K562 (cell line): ENCODE measurements around the gene F12. TPM values are rescaled to one million over a fixed set of nuclear protein-coding genes. Genes with fewer than 3 reads are reported as not detected.

Experiments
- CTBP1 ChIP-seq: fragments of 450-650 bp; IDR thresholded peaks from 2 replicates; pipeline ENCODE4 v1.6.1; 2016; ENCODE audit warnings: borderline replicate concordance
- ETS2 ChIP-seq: IDR thresholded peaks from 2 replicates; pipeline ENCODE4 v1.6.1; 2016; ENCODE audit warnings: borderline replicate concordance, missing genetic modification characterization, mild to moderate bottlenecking, moderate library complexity, missing compliant biosample characterization; ENCODE audit not compliant: poor library complexity, severe bottlenecking
- KDM5B ChIP-seq: fragments of 200-600 bp; sonication (generic); IDR thresholded peaks from 2 replicates; pipeline ENCODE4 v1.6.1; 2012; ENCODE audit warnings: low read depth, mild to moderate bottlenecking, moderate library complexity, low read length, control low read depth, inconsistent platforms; ENCODE audit not compliant: insufficient replicate concordance
- LEF1 ChIP-seq: fragments of 450-650 bp; IDR thresholded peaks from 2 replicates; pipeline ENCODE4 v1.6.1; 2016; ENCODE audit warnings: mild to moderate bottlenecking
- PHB ChIP-seq: fragments of 250-450 bp; sonication (Bioruptor Pico); IDR thresholded peaks from 2 replicates; pipeline ENCODE4 v1.5.0; 2021
- PHF8 ChIP-seq: fragments of 200-600 bp; sonication (generic); IDR thresholded peaks from 2 replicates; pipeline ENCODE4 v1.6.1; 2012; ENCODE audit warnings: mixed run types, mild to moderate bottlenecking, inconsistent platforms, low read length, moderate library complexity, borderline replicate concordance
- PHTF2 ChIP-seq: fragments of 250-450 bp; sonication (Bioruptor Pico); IDR thresholded peaks from 2 replicates; pipeline ENCODE4 v1.5.0; 2021; ENCODE audit warnings: mild to moderate bottlenecking
- RAD21 ChIP-seq, 2 experiments: fragments of 250-450 bp in 1 of 2; fragments of 450-650 bp in 1 of 2; sonication (Bioruptor Pico) in 1 of 2; formaldehyde crosslinking in 1 of 2; IDR thresholded peaks in 1 of 2; conservative IDR thresholded peaks in 1 of 2; 2 replicates each; pipeline versions ENCODE4 v1.4.0 to v1.8.0; 2020 to 2022; ENCODE audit warnings: mild to moderate bottlenecking in 2 of 2, moderate library complexity in 1 of 2
- SUPT5H ChIP-seq: fragments of 450-650 bp; IDR thresholded peaks from 2 replicates; pipeline ENCODE4 v1.6.1; 2016
- ZNF431 ChIP-seq: sonication (generic); formaldehyde crosslinking; IDR thresholded peaks from 2 replicates; pipeline ENCODE4 v1.8.0; 2022; ENCODE audit warnings: mild to moderate bottlenecking, missing genetic modification reagents
- ZNF444 ChIP-seq: fragments of 250-450 bp; sonication (Bioruptor Pico); IDR thresholded peaks from 2 replicates; pipeline ENCODE4 v1.4.0; 2020; ENCODE audit warnings: mild to moderate bottlenecking, moderate library complexity
- polyA plus RNA-seq, 8 experiments: library from polyadenylated mRNA; depleted of rRNA in 4 of 8; stranded (reverse) in 5 of 8; unstranded in 3 of 8; fragments of >200 nt; fragmentation: Nextera tagmentation in 2 of 8; fragmentation: Illumina TruSeq in 1 of 8; extraction: Ambion mirVana in 2 of 8; extraction: Trizol in 1 of 8; gene quantifications; 2 replicates each; pipeline versions ENCODE4 v1.2.1 to v1.2.3, GENCODE V29; 2011 to 2014; ENCODE audit warnings: inconsistent platforms in 1 of 8, missing spikeins in 1 of 8
- total RNA-seq, 7 experiments: library from RNA; depleted of rRNA in 6 of 7; stranded (reverse); fragments of >200 nt in 6 of 7; fragmentation: Illumina TruSeq in 2 of 7; extraction: Trizol in 2 of 7; gene quantifications; 2 replicates each; pipeline versions ENCODE4 v1.2.1 to v1.2.3, GENCODE V29; 2011 to 2021; ENCODE audit warnings: low replicate concordance in 1 of 7
- TF ChIP-seq, protein P1 (sequence below): sonication (generic); formaldehyde crosslinking; IDR thresholded peaks from 2 replicates; pipeline ENCODE4 v1.4.0; 2020; ENCODE audit warnings: mild to moderate bottlenecking, missing genetic modification reagents
- TF ChIP-seq, protein P2 (sequence below): fragments of 250-450 bp; sonication (Bioruptor Pico); IDR thresholded peaks from 2 replicates; pipeline ENCODE4 v1.8.0; 2022; ENCODE audit warnings: moderate library complexity, mild to moderate bottlenecking, inconsistent platforms
- TF ChIP-seq, protein P3 (sequence below): fragments of 200-800 bp; sonication (Bioruptor generic); IDR thresholded peaks from 2 replicates; pipeline ENCODE4 v1.6.1; 2017; ENCODE audit warnings: missing genetic modification characterization, missing compliant biosample characterization
- TF ChIP-seq, protein P4 (sequence below): sonication (generic); formaldehyde crosslinking; IDR thresholded peaks from 2 replicates; pipeline ENCODE4 v1.8.0; 2023; ENCODE audit warnings: mild to moderate bottlenecking, missing genetic modification reagents
- TF ChIP-seq, protein P5 (sequence below): fragments of 200-800 bp; sonication (Bioruptor generic); IDR thresholded peaks from 2 replicates; pipeline ENCODE4 v1.6.1; 2017; ENCODE audit warnings: missing genetic modification characterization, missing compliant biosample characterization
- TF ChIP-seq, protein P6 (sequence below): conservative IDR thresholded peaks from 2 replicates; pipeline ENCODE4 v1.6.1; 2011; ENCODE audit warnings: low read depth, mild to moderate bottlenecking, low read length; ENCODE audit not compliant: control insufficient read depth

F12 gene
- total and polyA plus RNA-seq, 9 of the 15 experiments (the other 6 are each of a cell fraction or from before 2014, with no cell fraction given): 0.59 to 18.3 (median 3.6) TPM

DNA sequence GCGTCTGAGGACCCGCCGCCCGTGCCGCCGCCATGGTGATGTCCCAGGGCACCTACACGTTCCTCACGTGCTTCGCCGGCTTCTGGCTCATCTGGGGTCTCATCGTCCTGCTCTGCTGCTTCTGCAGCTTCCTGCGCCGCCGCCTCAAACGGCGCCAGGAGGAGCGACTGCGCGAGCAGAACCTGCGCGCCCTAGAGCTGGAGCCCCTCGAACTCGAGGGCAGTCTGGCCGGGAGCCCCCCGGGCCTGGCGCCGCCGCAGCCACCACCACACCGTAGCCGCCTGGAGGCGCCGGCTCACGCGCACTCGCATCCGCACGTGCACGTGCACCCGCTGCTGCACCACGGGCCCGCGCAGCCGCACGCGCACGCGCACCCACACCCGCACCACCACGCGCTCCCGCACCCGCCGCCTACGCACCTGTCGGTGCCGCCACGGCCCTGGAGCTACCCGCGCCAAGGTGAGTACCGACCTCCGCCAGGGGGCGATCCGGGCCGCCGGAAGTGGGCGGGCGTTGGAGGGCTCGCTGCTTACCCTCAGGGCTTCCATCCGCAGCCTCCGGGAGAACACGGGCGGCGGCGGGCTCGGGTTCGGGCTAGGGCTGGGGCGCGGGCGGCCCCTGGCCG lies 45.8 kb upstream of the F12 start (continued):
- TF ChIP-seq, protein P1, sequence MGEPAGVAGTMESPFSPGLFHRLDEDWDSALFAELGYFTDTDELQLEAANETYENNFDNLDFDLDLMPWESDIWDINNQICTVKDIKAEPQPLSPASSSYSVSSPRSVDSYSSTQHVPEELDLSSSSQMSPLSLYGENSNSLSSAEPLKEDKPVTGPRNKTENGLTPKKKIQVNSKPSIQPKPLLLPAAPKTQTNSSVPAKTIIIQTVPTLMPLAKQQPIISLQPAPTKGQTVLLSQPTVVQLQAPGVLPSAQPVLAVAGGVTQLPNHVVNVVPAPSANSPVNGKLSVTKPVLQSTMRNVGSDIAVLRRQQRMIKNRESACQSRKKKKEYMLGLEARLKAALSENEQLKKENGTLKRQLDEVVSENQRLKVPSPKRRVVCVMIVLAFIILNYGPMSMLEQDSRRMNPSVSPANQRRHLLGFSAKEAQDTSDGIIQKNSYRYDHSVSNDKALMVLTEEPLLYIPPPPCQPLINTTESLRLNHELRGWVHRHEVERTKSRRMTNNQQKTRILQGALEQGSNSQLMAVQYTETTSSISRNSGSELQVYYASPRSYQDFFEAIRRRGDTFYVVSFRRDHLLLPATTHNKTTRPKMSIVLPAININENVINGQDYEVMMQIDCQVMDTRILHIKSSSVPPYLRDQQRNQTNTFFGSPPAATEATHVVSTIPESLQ (CRISPR knock-in tag): peak; percentile 63; the same call in 1 of the 2 replicates
- TF ChIP-seq PHTF2 (no peak), ETS2 (tag) (peak; percentile 49), PHF8 (peak; percentile 62; the same call in 1 of the 2 replicates), ZNF444 (CRISPR knock-in tag) (no peak), SUPT5H (peak; percentile 60; the same call in 1 of the 2 replicates), KDM5B (peak; percentile 56), PHB (CRISPR knock-in tag) (no peak), ZNF431 (CRISPR knock-in tag) (peak; percentile 31; the same call in 1 of the 2 replicates), LEF1 (0 out of 2 replicates have a peak, but pooled peaks have one; percentile 38), CTBP1 (peak; percentile 98), RAD21 (CRISPR knock-in tag; conservative IDR thresholded peaks at IDR 0.05 in 1 of 2, IDR thresholded peaks at IDR 0.05 in 1 of 2) (peak; percentile 28 to 52; a peak in 2 of 4 replicates)
- TF ChIP-seq, protein P2, sequence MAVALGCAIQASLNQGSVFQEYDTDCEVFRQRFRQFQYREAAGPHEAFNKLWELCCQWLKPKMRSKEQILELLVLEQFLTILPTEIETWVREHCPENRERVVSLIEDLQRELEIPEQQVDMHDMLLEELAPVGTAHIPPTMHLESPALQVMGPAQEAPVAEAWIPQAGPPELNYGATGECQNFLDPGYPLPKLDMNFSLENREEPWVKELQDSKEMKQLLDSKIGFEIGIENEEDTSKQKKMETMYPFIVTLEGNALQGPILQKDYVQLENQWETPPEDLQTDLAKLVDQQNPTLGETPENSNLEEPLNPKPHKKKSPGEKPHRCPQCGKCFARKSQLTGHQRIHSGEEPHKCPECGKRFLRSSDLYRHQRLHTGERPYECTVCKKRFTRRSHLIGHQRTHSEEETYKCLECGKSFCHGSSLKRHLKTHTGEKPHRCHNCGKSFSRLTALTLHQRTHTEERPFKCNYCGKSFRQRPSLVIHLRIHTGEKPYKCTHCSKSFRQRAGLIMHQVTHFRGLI (CRISPR knock-in tag): no peak
- TF ChIP-seq, protein P3, sequence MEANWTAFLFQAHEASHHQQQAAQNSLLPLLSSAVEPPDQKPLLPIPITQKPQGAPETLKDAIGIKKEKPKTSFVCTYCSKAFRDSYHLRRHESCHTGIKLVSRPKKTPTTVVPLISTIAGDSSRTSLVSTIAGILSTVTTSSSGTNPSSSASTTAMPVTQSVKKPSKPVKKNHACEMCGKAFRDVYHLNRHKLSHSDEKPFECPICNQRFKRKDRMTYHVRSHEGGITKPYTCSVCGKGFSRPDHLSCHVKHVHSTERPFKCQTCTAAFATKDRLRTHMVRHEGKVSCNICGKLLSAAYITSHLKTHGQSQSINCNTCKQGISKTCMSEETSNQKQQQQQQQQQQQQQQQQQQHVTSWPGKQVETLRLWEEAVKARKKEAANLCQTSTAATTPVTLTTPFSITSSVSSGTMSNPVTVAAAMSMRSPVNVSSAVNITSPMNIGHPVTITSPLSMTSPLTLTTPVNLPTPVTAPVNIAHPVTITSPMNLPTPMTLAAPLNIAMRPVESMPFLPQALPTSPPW (CRISPR knock-in tag): peak; percentile 48; the same call in 1 of the 2 replicates
- TF ChIP-seq, protein P4, sequence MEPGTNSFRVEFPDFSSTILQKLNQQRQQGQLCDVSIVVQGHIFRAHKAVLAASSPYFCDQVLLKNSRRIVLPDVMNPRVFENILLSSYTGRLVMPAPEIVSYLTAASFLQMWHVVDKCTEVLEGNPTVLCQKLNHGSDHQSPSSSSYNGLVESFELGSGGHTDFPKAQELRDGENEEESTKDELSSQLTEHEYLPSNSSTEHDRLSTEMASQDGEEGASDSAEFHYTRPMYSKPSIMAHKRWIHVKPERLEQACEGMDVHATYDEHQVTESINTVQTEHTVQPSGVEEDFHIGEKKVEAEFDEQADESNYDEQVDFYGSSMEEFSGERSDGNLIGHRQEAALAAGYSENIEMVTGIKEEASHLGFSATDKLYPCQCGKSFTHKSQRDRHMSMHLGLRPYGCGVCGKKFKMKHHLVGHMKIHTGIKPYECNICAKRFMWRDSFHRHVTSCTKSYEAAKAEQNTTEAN (CRISPR knock-in tag): no peak
- TF ChIP-seq, protein P5, sequence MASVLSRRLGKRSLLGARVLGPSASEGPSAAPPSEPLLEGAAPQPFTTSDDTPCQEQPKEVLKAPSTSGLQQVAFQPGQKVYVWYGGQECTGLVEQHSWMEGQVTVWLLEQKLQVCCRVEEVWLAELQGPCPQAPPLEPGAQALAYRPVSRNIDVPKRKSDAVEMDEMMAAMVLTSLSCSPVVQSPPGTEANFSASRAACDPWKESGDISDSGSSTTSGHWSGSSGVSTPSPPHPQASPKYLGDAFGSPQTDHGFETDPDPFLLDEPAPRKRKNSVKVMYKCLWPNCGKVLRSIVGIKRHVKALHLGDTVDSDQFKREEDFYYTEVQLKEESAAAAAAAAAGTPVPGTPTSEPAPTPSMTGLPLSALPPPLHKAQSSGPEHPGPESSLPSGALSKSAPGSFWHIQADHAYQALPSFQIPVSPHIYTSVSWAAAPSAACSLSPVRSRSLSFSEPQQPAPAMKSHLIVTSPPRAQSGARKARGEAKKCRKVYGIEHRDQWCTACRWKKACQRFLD (CRISPR knock-in tag): no peak
- TF ChIP-seq, protein P6, sequence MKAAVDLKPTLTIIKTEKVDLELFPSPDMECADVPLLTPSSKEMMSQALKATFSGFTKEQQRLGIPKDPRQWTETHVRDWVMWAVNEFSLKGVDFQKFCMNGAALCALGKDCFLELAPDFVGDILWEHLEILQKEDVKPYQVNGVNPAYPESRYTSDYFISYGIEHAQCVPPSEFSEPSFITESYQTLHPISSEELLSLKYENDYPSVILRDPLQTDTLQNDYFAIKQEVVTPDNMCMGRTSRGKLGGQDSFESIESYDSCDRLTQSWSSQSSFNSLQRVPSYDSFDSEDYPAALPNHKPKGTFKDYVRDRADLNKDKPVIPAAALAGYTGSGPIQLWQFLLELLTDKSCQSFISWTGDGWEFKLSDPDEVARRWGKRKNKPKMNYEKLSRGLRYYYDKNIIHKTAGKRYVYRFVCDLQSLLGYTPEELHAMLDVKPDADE: peak; percentile 89
